GM21423 (cell line): Measurements from ENCODE around the gene PTPRH.
"Not testable (repeated sequence)": the region's sequence is repeated elsewhere in the genome, so short reads cannot be mapped to it uniquely, and the experiment has no call there.

Experiments used
- ATAC-seq: cut with Tn5 transposase; IDR thresholded peaks from one replicate; pipeline ENCODE4 v1.9.1; 2021; ENCODE audit warnings: mild to moderate bottlenecking, moderate library complexity; ENCODE audit not compliant: unreplicated experiment

Gene PTPRH

GRCh38 chr19:55227241-55228014 lies 18.1 kb upstream of the PTPRH start:
- no peak for ATAC-seq

GRCh38 chr19:55226788-55227187 lies 17.5 kb upstream of the PTPRH start:
- no peak for ATAC-seq

GRCh38 chr19:55226273-55226672 lies 17.0 kb upstream of the PTPRH start:
- ATAC-seq, result no peak

GRCh38 chr19:55225415-55225958 lies 16.2 kb upstream of the PTPRH start:
- no peak for ATAC-seq

GRCh38 chr19:55224679-55225414 lies 15.5 kb upstream of the PTPRH start:
- ATAC-seq, result not testable (repeated sequence)

- no peak for ATAC-seq
Observed at GRCh38 chr19:55224038-55224665, 14.9 kb upstream of the PTPRH start.

GRCh38 chr19:55223291-55224037 lies 14.2 kb upstream of the PTPRH start:
- ATAC-seq, result no peak

- no peak for ATAC-seq
Observed at GRCh38 chr19:55220525-55220924, 11.2 kb upstream of the PTPRH start.

GRCh38 chr19:55216461-55217198 lies 7.3 kb upstream of the PTPRH start:
- ATAC-seq, result no peak

GRCh38 chr19:55213547-55213946 lies 4.2 kb upstream of the PTPRH start:
- no peak for ATAC-seq

- no peak for ATAC-seq
Observed at GRCh38 chr19:55212447-55212846, 3.1 kb upstream of the PTPRH start.

GRCh38 chr19:55209693-55210472 lies 582 bp upstream of the PTPRH start:
- no peak for ATAC-seq

GRCh38 chr19:55206664-55207500 lies 2.4 kb downstream of the PTPRH start:
- no peak for ATAC-seq

GRCh38 chr19:55202199-55202598 lies 7.1 kb downstream of the PTPRH start:
- ATAC-seq, result not testable (repeated sequence)

- ATAC-seq, result no peak
Observed at GRCh38 chr19:55199620-55200204, 9.6 kb downstream of the PTPRH start.

- ATAC-seq, result no peak
Observed at GRCh38 chr19:55198651-55199050, 10.7 kb downstream of the PTPRH start.

GRCh38 chr19:55197528-55197927 lies 11.8 kb downstream of the PTPRH start:
- no peak for ATAC-seq

- ATAC-seq, result no peak
Observed at GRCh38 chr19:55196803-55197202, 12.5 kb downstream of the PTPRH start.
